ENCODE data around the gene PRDM2. TPM values are rescaled to one million over a fixed set of nuclear protein-coding genes. Genes with fewer than 3 reads are reported as not detected.

PRDM2 gene
- total RNA-seq, 1 donor from 2014 or later = 10.3 TPM

DNA sequence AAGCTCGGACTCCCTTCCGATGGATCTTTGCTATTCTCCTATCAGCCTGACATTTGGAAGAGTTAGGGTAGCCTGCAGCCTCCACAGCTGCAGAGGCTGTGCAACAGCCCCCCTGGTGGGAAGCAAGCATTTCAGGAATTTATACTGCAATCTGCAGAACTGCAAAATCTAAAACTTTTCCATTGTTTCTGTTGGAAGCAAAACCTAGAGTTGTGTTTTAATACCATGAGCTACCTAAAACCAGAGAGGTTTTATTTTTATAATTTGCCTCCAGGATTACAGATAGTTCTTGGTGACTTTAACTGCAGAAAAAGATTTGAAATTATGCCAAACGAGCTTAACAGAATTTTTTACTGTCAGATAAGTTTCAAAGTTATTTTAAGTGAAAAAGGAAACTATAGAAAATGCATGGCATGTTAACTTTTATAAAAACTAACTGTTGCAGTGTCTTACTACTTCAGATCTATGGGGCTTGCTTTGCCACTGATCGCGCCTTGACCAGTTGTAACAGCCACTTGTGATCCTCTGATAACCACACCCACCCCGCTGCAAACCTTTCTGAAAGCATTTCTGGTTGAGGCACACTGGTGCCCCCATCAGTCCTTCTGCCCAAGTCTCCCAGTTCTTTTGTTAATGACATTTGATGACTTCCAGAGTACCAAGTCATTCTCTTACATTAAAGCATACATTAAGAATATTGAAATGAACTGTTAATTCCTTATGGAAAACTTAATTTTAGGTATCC is 64.8 kb downstream of the PRDM2 start:
- DNase-seq (ENCODE audit: low read depth in 2 of 2) = peak in 1 of 2 donors; percentile 61

DNA sequence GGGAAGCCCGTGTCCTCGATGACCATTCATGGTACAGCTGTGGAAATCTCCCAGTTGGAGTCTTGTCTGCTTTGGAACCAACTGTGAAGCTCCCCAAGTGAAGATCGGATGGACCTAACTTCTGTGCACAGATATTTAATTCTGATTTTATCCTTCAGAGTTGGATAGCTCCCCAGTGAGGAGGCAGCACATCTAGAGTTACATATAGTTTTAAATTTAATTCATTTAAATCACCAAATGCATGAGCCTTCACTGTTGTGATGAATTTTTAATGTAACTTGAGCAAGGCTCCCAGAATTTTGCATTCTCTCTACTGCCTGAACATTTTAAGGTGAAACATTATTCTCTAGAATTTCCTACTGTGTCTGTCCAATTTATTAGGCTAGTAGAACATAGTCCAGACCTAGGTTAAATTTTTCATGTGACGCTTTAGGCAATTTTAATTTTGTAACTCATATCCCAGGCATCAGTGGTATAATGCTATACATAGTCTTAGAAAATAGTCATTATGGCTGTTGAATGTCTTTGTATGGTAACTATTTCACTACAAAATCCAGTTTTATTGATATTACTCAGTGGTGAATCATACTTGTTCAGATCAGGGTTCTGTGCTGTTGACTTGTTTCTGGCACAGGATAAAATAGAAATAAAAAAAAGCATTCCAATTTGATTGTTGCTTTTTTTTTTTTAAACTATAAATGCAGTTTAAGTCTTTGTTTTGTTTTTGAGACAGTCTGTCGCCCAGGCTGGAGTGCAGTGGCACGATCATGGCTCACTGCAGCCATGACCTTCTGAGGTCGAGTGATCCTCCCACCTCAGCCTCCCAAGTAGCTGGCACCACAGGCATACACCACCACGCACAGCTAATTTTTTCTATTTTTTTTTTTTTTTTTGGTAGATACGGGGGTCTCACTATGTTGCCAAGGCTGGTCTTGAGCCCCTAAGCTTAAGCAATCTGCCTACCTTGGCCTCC is 66.9 kb downstream of the PRDM2 start:
- DNase-seq (ENCODE audit: low read depth in 2 of 2) = peak in 1 of 2 donors; percentile 29

DNA sequence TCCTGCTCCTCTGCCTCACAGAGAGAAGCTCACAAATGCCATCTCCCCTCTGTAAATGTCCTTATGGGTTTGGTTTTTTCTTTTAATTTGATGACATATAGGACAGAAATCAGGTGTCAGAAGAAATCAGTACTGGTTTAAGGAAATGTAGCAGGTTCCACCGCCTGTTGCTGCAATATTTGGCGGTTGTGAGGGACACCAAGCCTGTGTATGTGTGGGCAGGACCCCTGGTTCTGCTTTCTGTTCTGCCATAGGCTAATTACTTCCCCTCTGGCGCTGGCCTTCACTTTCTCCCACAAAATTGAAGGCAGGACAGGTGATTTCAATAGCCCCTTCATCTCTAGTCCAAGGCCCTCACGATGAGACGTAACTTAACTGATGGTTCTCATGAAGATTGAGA is 69.2 kb downstream of the PRDM2 start:
- DNase-seq (ENCODE audit: low read depth in 2 of 2) = no peak

DNA sequence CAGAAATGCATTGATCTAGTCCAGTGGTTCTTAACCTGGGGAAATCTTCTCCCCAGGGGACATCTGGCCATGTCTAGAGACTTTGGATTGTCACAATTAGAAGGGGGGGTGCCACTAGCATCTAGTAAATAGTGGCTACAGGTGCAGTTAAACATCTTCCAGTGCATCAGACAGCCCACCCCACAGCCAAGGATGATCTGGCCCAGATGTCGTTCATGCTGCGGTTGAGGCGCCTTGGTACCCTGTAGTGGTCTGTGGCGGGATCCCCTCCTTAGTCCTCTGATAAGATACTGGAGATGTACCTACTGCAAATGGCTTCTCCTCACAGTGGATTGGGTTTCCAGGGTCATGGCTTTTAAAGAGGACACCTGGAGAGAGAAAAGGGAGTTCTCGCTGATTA is 69.8 kb downstream of the PRDM2 start:
- DNase-seq (ENCODE audit: low read depth in 2 of 2) = no peak

DNA sequence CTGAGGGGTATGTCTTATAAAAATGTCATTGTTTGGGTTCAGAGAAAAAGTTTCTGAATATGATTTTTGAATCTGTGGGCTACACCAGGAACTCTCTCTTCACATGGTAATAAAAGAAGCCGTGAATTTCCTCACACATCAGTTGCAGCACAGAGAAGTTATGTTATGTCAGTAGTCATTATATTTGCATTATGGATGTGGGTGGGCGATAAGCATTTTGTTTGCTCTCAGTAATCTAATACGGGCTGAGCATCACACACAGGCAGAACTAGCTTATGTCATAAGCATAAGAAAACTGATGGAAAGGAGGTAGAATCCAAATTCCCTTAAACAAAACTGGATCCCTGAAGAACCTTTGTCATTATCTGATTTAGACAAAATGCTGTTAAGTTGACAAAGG is 70.8 kb downstream of the PRDM2 start:
- DNase-seq (ENCODE audit: low read depth in 2 of 2) = no peak

DNA sequence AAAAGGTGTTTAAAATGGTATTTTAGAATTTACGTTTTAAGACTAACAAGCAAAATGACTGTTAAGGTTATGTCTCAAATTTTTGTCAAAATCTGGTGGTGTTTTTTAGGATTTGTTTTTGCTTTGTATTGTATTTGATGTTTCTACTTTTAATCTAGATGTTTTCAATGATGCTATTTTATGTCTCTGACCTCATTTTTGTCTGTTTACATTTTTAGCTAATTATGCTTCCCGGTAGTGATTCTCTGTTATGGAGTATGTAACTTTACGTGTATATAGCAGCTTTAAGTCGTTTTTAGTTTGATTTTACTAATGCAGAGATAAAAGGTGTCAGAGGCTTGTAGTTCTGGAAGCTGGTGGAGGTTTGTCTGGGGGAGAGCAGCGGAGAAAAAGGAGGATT is 71.8 kb downstream of the PRDM2 start:
- no peak for DNase-seq (ENCODE audit: low read depth in 2 of 2)

DNA sequence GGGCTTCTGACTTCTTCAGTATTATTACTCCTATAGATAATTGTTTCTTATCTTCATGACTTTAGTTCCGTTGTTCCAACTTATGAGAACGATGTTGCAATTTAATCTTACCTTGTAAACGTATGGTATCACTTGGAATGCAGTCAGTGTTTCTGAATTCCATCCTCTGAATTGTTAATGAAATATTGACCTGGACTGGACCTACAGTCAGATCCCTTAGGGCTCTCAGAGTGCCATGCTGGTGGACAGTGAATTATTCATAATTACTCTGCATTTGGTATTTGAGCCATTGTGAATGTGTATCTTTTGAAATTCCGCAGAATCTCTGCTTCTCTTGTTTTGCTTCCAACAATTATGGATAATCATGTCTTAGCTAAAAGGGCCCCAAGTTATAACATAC is 72.3 kb downstream of the PRDM2 start:
- no peak for DNase-seq (ENCODE audit: low read depth in 2 of 2)

DNA sequence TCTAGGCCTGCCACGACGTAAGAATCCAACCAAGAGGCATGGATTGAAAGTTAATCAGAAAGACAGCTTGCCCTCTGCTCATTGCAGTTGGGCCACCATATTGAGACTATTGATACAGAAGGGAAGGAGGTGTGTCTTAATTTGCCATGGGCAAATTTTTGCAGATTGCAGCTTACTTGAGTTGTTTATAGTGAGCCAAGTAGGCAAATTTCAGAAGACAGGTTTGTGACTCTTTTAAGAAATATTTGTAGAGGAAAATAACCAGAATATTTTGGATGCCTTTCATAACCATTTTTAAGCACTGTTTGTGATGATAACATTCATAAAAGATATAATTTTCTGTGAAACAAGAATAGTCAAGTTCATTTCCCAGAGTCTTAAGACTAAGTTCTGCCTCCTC is 74.1 kb downstream of the PRDM2 start:
- DNase-seq (ENCODE audit: low read depth in 2 of 2) = no peak

DNA sequence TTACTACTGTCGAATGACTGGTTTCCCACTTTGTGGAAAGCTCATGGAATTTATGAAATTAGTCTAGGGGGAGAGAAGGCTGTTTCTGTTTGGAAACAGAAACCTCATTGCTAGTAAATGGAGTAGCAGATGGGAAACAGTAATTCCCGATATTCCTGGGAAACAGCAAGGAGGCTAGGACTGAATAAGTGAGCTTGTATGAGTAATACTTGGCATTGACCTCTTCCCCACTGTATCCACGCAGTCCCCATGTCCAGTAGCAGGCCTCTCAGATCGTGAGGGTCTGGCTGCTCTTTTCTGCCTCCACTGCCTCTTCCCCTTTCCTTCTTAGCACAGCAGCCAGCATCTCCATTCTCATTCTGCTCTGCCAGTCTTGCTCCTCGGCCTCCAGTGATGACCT is 75.5 kb downstream of the PRDM2 start:
- no peak for DNase-seq (ENCODE audit: low read depth in 2 of 2)

DNA sequence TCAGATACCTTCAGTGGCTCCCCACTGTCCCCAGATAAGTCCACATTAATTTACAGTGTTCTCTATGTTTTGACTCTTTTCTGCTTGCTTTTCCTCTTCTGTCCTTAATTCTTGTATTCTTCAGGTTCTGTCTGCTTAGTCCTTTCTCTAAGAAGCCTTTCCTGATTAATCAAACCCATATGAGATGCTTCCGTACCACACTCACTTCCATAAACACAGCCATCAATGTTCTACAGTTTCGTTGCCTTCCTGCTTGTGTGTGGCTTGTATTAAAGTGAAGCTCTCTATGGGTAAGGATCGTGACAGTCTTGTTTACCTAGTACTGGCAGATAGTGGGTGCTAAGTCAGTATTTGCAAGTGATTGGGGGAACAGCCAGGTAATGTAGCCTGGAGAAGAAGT is 75.9 kb downstream of the PRDM2 start:
- no peak for DNase-seq (ENCODE audit: low read depth in 2 of 2)

DNA sequence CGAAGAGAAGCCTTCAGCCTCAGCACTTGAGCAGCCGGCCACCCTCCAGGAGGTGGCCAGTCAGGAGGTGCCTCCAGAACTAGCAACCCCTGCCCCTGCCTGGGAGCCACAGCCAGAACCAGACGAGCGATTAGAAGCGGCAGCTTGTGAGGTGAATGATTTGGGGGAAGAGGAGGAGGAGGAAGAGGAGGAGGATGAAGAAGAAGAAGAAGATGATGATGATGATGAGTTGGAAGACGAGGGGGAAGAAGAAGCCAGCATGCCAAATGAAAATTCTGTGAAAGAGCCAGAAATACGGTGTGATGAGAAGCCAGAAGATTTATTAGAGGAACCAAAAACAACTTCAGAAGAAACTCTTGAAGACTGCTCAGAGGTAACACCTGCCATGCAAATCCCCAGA is 78.4 kb downstream of the PRDM2 start:
- no peak for DNase-seq (ENCODE audit: low read depth in 2 of 2)

DNA sequence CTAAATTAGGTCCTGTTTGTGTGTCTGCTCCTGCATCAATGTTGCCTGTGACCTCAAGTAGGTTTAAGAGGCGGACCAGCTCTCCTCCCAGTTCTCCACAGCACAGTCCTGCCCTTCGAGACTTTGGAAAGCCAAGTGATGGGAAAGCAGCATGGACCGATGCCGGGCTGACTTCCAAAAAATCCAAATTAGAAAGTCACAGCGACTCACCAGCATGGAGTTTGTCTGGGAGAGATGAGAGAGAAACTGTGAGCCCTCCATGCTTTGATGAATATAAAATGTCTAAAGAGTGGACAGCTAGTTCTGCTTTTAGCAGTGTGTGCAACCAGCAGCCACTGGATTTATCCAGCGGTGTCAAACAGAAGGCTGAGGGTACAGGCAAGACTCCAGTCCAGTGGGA is 79.9 kb downstream of the PRDM2 start:
- DNase-seq (ENCODE audit: low read depth in 2 of 2) = no peak

DNA sequence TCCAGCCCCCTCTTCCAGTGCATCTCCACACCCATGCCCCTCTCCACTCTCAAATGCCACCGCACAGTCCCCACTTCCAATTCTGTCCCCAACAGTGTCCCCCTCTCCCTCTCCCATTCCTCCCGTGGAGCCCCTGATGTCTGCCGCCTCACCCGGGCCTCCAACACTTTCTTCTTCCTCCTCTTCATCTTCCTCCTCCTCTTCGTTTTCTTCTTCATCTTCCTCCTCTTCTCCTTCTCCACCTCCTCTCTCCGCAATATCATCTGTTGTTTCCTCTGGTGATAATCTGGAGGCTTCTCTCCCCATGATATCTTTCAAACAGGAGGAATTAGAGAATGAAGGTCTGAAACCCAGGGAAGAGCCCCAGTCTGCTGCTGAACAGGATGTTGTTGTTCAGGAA is 80.8 kb downstream of the PRDM2 start:
- DNase-seq (ENCODE audit: low read depth in 2 of 2) = no peak

DNA sequence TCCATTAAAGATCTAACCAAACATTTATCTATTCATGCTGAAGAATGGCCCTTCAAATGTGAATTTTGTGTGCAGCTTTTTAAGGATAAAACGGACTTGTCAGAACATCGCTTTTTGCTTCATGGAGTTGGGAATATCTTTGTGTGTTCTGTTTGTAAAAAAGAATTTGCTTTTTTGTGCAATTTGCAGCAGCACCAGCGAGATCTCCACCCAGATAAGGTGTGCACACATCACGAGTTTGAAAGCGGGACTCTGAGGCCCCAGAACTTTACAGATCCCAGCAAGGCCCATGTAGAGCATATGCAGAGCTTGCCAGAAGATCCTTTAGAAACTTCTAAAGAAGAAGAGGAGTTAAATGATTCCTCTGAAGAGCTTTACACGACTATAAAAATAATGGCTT is 81.2 kb downstream of the PRDM2 start:
- no peak for DNase-seq (ENCODE audit: low read depth in 2 of 2)

DNA sequence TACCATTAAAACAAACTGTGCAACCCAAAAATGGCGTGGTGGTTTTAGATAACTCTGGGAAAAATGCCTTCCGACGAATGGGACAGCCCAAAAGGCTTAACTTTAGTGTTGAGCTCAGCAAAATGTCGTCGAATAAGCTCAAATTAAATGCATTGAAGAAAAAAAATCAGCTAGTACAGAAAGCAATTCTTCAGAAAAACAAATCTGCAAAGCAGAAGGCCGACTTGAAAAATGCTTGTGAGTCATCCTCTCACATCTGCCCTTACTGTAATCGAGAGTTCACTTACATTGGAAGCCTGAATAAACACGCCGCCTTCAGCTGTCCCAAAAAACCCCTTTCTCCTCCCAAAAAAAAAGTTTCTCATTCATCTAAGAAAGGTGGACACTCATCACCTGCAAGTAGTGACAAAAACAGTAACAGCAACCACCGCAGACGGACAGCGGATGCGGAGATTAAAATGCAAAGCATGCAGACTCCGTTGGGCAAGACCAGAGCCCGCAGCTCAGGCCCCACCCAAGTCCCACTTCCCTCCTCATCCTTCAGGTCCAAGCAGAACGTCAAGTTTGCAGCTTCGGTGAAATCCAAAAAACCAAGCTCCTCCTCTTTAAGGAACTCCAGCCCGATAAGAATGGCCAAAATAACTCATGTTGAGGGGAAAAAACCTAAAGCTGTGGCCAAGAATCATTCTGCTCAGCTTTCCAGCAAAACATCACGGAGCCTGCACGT is 82.1 kb downstream of the PRDM2 start:
- DNase-seq (ENCODE audit: low read depth in 2 of 2) = no peak

DNA sequence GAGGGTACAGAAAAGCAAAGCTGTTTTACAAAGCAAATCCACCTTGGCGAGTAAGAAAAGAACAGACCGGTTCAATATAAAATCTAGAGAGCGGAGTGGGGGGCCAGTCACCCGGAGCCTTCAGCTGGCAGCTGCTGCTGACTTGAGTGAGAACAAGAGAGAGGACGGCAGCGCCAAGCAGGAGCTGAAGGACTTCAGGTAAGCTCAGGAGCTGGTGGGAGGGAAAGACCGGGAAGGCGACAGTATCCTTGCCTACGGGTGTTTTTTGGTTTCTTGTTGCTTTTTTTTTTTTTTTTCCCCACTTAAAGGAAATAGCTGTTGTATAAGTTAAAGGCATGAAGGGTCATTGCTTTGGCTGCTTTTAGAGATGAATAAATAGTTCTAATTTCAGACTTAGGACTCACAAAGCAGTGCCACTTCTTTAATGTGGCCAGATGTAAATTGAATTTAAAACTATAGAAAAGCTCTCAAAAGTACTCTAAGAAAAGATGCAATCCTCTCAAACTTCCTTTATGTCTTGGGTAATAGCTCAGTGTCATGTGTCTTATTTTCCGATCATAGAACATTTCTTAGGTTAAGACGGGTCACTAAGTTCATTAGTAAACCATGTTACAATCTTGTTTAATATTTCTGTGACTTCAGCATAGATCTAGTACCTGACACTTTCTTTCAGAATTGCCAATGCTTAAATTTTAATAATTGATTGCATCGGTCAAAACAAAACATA is 82.8 kb downstream of the PRDM2 start:
- no peak for DNase-seq (ENCODE audit: low read depth in 2 of 2)

DNA sequence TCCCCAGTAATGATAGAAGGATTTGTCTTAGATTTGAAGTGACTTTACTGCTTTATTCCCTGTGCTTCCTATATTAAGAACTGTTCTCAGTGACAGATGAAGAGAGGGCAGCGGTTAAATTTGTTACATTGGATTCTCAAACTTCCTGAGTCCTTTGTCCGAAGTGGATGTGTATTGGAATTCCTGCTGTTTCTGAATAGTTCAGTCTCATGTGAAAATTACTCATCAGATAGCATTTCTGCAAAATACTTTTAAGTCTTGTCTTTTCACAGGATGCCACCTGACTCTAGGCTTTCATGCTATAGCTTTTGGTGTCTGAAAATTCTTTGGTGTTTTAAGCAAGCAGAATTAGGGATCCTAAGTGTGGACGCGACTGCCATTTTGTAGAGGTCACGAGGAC is 83.6 kb downstream of the PRDM2 start:
- peak in 1 of 2 donors; percentile 6 for DNase-seq (ENCODE audit: low read depth in 2 of 2)

DNA sequence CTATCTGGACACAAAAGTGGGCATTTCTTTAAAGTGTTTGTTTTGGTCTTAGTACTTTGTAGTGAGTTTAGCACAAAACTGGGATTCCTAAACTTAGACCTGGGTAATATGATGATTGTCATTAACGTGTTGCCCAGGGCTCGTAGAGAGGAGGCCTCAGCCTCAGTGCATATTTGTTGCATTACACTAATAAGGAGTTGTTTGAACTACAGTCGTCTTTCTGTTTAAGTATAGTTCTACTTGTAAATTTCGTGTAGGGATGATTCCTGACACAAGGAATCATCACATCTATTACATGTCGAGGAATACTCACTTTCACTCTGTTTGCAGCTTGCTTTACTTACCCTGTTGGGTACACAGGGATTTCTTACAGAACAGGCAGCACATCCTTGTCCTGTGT is 85.0 kb downstream of the PRDM2 start:
- DNase-seq (ENCODE audit: low read depth in 2 of 2) = no peak

DNA sequence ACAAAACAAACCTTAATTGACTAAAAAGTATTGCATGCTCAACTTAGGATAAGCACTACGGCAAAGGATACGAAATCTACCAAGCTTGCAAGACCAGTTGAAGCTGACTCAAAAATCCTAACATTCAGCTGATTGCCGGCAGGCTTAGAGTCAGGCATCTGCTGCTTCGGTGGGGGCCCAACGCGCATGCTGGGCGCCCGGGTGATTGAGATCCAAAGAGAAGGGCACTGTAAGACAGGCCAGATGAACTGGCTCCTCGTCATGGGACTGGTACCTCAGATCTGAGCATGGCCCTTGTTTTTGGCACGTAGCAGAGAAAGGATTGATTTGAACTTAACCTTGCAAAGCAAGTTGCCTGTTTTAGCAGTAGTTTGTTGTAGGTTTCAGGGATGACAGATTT is 86.6 kb downstream of the PRDM2 start:
- DNase-seq (ENCODE audit: low read depth in 2 of 2) = no peak

DNA sequence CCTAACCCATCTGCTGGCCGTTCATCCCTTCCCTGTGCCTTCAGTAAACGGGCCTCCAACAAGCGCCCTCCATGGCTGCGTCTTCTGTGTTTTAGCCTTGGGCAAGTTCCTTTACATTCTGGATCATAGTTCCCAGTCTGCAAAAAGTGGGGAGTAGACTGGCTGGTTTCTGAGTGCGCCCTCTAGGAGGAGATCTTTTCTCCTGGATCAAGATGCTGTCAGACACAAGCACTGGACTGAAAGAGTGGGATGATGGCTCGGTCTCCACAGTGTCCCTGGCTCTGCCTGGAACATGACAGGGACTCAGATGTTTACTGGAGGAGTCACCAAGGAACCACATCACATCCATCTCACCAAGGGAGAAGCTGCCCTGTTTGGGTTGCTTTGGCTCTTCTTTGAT is 88.8 kb downstream of the PRDM2 start:
- no peak for DNase-seq (ENCODE audit: low read depth in 2 of 2)

DNA sequence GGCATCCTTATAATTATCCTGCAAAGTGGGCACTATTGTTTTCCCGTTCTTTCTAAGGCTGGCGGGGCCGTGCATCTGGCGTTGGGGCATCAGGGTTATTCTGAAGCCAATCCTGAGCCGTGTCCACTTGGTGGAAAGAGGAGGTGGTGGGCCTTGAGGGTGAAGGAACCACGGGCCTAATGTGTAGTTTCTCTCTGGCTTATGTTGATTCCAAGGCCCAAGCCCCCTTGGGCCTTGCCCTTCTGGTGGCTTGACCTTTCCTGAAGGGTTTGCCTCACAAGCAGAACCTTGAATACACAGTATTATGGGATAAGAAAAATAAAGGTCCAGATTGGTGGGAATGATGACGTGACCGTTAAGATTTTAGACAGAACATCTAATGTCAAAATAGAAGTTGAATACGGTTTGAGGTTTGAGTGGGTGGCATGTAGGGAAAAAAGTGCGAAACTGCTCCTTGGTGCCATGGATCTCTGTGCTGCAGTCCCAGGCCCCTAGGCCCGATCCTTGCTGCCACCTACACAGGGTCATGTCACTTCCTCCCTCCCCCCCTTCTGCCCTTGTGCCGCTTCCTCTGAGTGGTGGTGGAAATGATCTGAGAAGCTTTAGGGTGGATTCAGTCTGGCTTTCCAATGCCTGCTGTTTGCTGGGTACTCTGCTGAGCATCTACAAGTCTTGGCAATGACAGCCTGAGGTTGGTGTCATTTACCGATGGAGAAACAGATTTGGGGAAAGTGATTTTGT is 90.5 kb downstream of the PRDM2 start:
- no peak for DNase-seq (ENCODE audit: low read depth in 2 of 2)

All from lung microvascular endothelial cell (primary cell).